Ascending aorta (tissue), 2 donors: ENCODE results near the gene CNRIP1. TPM values are rescaled to one million over a fixed set of nuclear protein-coding genes. Genes with fewer than 3 reads are reported as not detected.

ENCODE experiments used
- DNase-seq, 2 donors: peaks; one replicate each; pipeline ENCODE4 v3.0.0-alpha.2; 2019; ENCODE audit warnings: low spot score in 2 of 2
- H3K27ac ChIP-seq, 2 donors: fragments of 200-600 bp; sonication (generic); one replicate each; pipeline ENCODE4 v1.5.1; 2016 to 2017; ENCODE audit warnings: mild to moderate bottlenecking in 1 of 2
- H3K27me3 ChIP-seq: fragments of 200-600 bp; sonication (generic); one replicate; pipeline ENCODE4 v1.5.1; 2017
- H3K36me3 ChIP-seq, 2 donors: fragments of 200-600 bp; sonication (generic); one replicate each; pipeline ENCODE4 v1.5.1; 2016
- H3K4me1 ChIP-seq, 2 donors: fragments of 200-600 bp; sonication (generic); one replicate each; pipeline ENCODE4 v1.5.1; 2016 to 2017; ENCODE audit warnings: mild to moderate bottlenecking in 1 of 2
- H3K4me3 ChIP-seq, 2 donors: fragments of 200-600 bp; sonication (generic); one replicate each; pipeline ENCODE4 v1.5.1; 2016 to 2017; ENCODE audit warnings: mild to moderate bottlenecking in 1 of 2
- H3K9me3 ChIP-seq, 2 donors: fragments of 200-600 bp; sonication (generic); one replicate each; pipeline ENCODE4 v1.5.1; 2016
- intact Hi-C: fragments of 100-400 bp; cut with DNase I; formaldehyde crosslinking; loops from one replicate; pipeline ENCODE4 v1.15.1; 2023
- total RNA-seq: library from RNA; depleted of rRNA; stranded (reverse); fragments of >200 nt; gene quantifications from one replicate; pipeline ENCODE4 v1.1.0, GENCODE V29; 2016
- TF ChIP-seq, protein P1 (sequence below), 3 experiments: fragments of 200-600 bp in 2 of 3; fragments of 450-650 bp in 1 of 3; sonication (generic) in 2 of 3; IDR thresholded peaks; one replicate each; pipeline ENCODE4 v1.5.1; 2016 to 2019; ENCODE audit warnings: antibody characterized with exemption in 3 of 3, mild to moderate bottlenecking in 1 of 3, moderate library complexity in 1 of 3

CNRIP1 gene
- total RNA-seq, 1 donor from 2014 or later = 37.7 TPM

DNA sequence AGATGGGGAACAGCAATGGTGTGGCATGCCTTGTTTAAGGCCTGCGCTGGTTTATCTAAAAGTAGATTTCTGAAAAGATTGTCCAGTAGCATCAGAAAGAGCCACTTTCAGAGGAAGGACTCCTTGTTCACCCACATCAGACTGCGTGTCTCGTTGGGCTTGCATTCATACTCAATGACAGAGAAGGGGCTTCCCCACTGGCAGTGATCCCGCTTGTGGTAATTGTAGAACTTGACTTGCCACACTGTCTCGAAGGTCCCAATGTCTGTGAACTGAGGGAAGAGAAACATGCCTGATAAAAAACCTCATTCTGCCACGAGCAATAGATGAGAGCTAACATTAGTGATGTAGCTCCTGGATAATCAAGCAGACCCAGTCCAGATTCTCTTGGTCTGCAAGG is 26.0 kb downstream of the CNRIP1 start:
- Histone ChIP-seq H3K27me3 (no peaks in the 10 kb centered on the region), H3K4me3 (no peak overlapping the region), H3K36me3 (no peaks in the 10 kb centered on the region), H3K27ac (no peak overlapping the region), H3K9me3 (no peaks in the 10 kb centered on the region), H3K4me1 (no peaks in the 10 kb centered on the region)
- TF ChIP-seq, protein P1, sequence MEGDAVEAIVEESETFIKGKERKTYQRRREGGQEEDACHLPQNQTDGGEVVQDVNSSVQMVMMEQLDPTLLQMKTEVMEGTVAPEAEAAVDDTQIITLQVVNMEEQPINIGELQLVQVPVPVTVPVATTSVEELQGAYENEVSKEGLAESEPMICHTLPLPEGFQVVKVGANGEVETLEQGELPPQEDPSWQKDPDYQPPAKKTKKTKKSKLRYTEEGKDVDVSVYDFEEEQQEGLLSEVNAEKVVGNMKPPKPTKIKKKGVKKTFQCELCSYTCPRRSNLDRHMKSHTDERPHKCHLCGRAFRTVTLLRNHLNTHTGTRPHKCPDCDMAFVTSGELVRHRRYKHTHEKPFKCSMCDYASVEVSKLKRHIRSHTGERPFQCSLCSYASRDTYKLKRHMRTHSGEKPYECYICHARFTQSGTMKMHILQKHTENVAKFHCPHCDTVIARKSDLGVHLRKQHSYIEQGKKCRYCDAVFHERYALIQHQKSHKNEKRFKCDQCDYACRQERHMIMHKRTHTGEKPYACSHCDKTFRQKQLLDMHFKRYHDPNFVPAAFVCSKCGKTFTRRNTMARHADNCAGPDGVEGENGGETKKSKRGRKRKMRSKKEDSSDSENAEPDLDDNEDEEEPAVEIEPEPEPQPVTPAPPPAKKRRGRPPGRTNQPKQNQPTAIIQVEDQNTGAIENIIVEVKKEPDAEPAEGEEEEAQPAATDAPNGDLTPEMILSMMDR (IDR thresholded peaks at IDR 0.05) = no peak
- no peak for DNase-seq
- intact Hi-C loops = no loop called here

GRCh38 chr2:68293024-68293423 is 26.7 kb downstream of the CNRIP1 start:
- H3K27ac ChIP-seq = no peak overlapping the region
- intact Hi-C loops = no loop called here
- H3K4me1 ChIP-seq = no peaks in the 10 kb centered on the region
- TF ChIP-seq, protein P1 (IDR thresholded peaks at IDR 0.05) = no peak
- DNase-seq = no peak
- no peak overlapping the region for H3K4me3 ChIP-seq
- no peaks in the 10 kb centered on the region for H3K36me3 ChIP-seq
- no peaks in the 10 kb centered on the region for H3K27me3 ChIP-seq
- no peaks in the 10 kb centered on the region for H3K9me3 ChIP-seq

GRCh38 chr2:68292108-68292710 is 27.5 kb downstream of the CNRIP1 start:
- DNase-seq = no peak
- Histone ChIP-seq H3K4me1 (peaks cover 0 to 6% of the 10 kb centered on the region in 2 donors), H3K27me3 (no peaks in the 10 kb centered on the region), H3K4me3 (no peak overlapping the region), H3K27ac (no peak overlapping the region), H3K9me3 (no peaks in the 10 kb centered on the region), H3K36me3 (no peaks in the 10 kb centered on the region)
- intact Hi-C loops = no loop called here
- TF ChIP-seq, protein P1 (IDR thresholded peaks at IDR 0.05) = peak in 2 of 3 experiments; percentile 35 to 48

DNA sequence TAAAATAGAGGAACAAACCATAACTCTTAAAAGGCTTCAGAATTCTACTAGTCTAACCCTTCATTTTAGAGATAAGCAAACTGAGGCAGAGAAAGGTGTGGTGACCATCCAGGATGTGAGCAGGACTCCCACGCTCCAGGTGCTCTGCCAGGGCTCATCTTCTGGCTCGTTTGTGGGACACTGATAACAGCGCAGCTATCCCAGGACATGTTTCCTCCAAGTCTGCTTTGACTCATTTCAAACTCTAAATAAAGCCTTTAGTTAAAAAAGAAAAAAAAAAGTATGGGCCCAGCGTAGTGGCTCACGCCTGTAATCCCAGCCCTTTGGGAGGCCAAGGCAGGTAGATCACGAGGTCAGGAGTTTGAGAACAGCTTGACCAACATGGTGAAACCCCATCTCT is 28.4 kb downstream of the CNRIP1 start:
- H3K27me3 ChIP-seq = no peaks in the 10 kb centered on the region
- H3K27ac ChIP-seq = no peak overlapping the region
- TF ChIP-seq, protein P1 (IDR thresholded peaks at IDR 0.05) = no peak
- intact Hi-C loops = no loop called here
- H3K36me3 ChIP-seq = no peaks in the 10 kb centered on the region
- no peak for DNase-seq
- H3K9me3 ChIP-seq = no peaks in the 10 kb centered on the region
- H3K4me1 ChIP-seq = peaks cover 0 to 6% of the 10 kb centered on the region in 2 donors
- no peak overlapping the region for H3K4me3 ChIP-seq

- H3K4me1 ChIP-seq = peaks cover 0 to 6% of the 10 kb centered on the region in 2 donors
- H3K27ac ChIP-seq = no peak overlapping the region
- H3K9me3 ChIP-seq = no peaks in the 10 kb centered on the region
- H3K36me3 ChIP-seq = no peaks in the 10 kb centered on the region
- intact Hi-C loops = no loop called here
- H3K27me3 ChIP-seq = no peaks in the 10 kb centered on the region
- TF ChIP-seq, protein P1 (IDR thresholded peaks at IDR 0.05) = no peak
- DNase-seq = no peak
- no peak overlapping the region for H3K4me3 ChIP-seq
Measured at GRCh38 chr2:68290901-68291300, 28.8 kb downstream of the CNRIP1 start.
